Fibroblast of skin of back (primary cell): ENCODE measurements around the gene PHF21B.

Experiments
- DNase-seq: peaks from one replicate; pipeline ENCODE4 v3.0.0-alpha.2; 2013

The PHF21B gene

GRCh38 chr22:44956840-44957767, 52.7 kb downstream of the PHF21B start:
- no peak for DNase-seq

DNA sequence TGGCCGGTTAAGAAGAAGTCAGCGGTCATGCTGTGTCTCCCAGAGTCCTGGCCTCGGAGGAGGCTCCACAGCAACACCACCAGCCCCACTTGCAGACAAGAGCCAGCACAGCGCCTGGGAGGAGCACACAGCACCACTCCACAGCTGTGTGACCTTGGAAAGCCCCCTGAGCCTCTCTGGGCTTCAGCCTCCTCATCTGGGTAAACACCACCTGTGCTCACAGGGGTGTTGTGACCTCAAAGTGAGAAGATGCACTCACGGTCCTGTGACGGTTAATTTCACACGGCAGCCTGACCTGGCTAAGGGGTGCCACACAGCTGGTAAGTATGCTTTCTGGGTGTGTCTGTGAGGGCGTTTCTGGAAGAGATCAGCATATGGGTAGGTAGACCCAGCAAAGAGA, 54.7 kb downstream of the PHF21B start:
- DNase-seq: no peak

DNA sequence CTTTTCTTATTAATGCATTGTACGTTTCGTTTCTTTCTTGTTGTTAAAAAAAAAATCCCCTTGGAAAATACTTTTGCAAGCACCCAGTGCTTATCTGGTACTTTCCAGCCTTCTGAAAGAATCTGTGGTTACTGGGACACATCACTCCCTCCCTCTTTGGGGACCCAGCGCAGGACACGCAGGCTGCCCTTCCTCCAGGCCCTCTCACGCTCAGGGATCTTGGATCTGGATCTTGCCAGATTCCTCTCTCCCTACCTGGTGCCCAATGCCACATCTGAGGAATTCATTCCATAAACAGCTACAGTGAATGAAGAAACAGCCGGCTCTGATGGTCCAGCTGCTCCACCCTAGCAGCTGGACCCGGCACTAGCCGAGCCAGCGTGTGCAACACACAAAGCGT, 55.7 kb downstream of the PHF21B start:
- no peak for DNase-seq

DNA sequence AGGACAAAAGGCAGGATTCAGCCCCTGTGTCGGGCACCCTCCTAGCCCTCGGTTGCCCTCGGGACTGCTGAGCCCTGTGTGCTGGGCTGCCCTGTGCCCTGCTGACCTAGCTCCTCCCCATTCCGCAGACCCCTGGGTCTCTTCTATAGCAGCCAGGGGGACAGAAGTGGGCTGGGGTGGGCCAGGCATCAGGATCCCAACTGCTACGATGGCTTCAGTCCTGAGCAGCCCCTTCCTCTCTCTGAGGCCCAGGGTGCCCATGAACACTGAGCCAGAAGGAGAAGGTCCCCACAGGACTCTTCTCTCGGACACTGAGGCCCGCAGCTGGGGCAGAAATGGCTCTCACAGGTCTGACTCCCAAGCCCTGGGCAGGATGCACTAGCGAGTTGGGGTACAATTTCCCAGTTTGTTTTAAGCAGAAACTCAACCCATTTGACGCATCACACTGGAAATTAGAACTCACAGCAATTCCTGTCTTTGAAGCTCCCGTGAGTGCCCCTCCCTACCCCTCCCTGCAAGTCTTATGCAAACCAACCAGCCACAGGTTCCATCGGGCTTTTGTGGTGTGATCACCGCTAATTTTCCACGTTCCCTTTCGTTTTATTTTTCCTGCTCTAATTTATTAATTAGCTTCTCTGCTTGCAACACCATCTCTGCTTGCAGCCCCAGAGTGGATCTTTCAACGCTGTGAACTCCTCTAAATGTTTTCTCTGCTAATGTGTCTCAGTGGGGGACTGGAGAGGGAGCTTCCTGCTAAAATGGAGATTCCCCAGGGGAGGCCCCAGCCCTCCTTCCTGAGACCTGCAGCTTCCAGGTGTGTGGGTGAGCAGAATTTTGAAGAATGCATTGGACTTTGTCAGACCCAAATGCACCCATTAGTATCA, 56.7 kb downstream of the PHF21B start:
- no peak for DNase-seq

GRCh38 chr22:44951510-44951816, 58.3 kb downstream of the PHF21B start:
- DNase-seq: no peak

DNA sequence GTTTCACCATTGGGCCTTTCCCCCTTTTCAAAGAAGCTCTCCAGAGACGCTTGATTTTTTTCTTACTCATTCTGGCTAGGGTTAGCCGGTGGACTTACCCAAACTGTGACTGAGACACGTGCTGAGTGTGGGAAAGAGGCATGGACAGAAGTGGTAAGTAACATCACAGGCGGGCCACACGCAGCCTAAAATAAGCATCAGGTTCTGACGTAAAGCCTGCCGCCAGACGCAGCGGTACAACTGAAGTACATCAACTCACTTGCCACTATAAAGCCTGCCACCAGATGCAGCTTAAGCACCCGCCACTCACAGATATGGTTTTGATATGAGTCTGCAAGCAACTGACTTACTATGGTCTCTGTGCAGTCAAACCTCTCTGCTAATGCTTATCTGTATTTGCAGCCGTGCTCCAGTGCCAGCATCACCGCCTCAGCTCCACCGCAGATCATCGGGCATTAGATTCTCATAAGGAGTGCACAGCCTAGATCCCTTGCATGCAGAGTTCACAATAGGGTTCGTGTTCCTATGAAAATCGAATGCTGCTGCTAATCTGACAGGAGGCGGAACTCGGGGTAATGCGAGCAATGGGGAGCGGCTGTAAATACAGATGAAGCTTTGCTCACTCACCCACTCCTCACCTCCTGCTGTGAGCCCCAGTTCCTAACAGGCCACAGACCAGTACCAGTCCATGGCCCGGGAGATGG, 58.8 kb downstream of the PHF21B start:
- DNase-seq: no peak

DNA sequence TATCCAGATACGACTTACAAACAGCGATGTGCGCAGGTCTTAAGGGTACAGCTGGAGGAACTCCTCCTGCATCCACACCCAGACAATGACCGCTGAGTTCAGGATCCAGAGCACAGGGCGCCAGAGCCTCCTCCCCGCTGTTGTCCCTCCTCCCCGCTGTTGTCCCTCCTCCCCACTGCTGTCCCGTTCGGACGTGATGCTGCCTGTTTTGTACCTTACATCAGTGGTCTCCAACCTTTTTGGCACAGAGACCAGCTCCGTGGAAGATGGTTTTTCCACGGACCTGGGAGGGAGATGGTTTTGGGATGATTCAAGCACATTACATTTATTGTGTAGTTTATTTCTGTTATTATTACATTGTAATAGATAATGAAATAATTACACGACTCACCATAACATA, 62.0 kb downstream of the PHF21B start:
- no peak for DNase-seq

GRCh38 chr22:44947049-44947448, 62.8 kb downstream of the PHF21B start:
- DNase-seq: no peak

DNA sequence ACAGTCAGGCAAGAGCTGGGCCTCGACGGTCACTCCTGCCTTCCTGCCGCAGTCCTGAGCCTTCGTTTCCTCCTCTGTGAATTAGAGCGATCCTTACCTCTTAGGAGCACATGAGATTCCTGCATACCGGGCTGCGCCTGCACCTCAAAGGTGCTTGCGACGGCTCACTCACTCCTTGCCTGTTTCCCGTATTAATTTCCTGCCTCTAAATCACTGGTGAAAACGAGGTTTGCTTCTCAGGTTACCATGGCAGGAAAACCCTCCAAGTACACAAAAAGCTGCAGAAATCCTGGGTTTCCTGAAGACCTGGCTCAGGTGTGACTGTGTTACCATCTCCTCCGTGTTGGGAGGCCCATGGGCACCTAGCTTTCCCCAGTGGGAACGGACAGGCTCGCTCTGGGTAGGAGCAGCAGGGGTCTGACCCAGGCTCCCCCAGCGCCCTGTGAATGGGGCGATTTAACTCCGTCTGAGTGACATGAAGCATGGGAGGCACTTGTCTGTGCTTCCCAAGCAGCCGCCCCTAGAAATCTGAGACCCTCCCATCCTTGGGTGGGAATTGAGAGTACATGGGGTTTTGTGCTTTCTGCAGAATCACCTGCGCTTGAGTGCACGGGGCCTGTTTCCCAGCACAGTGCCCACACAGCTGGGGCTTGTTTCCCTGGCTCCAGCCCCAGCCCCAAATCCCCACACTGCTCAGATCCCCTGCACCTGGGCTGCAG, 64.8 kb downstream of the PHF21B start:
- DNase-seq: no peak

GRCh38 chr22:44943701-44944324, 66.0 kb downstream of the PHF21B start:
- DNase-seq: no peak

DNA sequence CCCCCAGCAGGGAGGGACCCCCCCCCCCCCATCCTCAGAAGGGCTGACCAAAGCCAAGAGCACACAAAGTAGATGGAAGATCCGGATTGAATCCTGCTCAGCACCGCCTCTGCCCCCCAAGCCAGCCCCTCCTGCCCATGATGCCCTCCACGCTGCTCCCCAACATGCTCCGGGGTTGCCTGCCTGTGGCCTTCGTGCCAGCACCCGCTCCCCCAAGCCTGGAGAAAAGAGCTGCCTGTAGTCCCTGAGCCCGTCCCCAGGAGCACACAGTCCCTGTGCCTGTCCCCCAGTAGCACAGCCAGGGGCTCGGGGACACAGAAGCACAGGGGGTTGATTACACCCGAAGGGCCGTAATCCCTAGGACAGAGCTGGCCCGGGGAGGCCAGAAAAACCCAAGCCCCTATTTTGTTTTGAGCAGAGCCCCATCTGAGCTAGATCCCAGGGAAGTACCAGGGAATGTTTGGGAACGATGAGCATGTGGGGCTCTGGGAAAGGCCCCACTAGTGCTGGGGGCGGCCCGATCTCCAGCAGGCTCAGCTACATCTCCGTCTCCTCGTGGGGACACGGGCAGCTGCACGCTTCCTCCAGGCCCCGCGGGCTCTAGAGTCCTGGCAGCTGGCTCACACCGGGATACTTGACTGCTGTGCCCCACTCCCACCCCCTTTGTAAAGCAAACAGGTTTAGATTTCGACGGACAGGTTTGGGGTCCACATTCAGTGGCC, 66.7 kb downstream of the PHF21B start:
- DNase-seq: no peak

GRCh38 chr22:44942056-44942455, 67.7 kb downstream of the PHF21B start:
- DNase-seq: no peak

GRCh38 chr22:44941207-44941606, 68.6 kb downstream of the PHF21B start:
- DNase-seq: no peak

DNA sequence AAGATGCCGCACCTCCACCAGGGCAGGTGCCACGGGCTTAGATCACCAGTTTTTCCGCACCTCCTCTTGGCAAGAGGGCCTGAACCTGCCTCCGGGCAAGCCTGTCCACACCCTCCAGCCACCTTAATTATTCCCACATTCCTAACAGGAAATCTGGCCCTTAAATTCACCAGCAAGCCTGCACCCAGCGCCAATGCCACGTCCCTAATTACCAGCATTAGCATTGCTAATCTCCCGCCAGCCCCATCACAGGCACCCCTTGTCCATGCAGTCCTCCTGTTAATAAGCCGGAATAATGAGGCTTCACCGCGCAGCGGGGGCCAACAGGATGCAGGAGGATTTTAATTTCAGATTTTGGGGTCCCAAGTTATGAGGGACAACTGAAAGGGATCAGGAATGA, 69.7 kb downstream of the PHF21B start:
- DNase-seq: no peak

DNA sequence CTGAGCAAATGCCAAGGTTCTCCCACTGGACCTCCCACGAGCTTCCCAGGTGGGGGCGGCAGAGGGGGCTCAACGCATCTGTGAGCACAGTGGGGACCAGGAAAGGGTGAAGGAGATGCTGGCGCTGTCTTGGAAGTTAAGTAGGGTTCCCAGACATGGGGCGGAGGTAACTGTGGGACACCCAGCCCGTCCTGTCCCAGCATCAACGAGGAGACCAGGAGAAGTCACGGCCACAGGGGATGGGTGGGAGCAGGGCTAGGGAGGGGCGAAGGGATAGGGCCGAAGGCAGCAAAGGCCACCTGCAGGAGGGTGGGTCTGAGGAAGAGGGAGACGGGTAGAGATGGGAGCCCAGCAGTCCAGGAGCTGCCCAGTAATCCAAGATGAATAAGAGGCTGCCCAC, 70.4 kb downstream of the PHF21B start:
- no peak for DNase-seq

- no peak for DNase-seq
These were observed 70.9 kb downstream of the PHF21B start for GRCh38 chr22:44938886-44939285.

DNA sequence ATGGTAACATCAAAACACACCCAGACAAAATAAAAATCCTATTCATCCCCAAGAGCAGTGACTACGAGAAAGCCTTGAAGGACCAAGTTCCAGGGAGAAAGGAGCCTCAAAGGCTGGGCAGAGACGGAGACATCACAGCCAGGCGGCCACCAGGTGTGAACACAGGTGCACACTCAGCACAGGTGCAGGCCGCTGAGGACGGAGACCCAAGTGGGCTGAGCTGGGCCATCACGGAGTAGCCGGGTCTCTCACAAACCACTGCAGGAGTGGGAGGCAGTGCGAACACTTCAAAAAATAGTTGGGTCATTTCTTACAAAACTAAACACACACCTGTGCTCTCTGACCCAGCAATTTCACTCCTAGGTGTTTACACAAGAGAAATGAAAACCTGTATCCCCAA, 72.6 kb downstream of the PHF21B start:
- no peak for DNase-seq

DNA sequence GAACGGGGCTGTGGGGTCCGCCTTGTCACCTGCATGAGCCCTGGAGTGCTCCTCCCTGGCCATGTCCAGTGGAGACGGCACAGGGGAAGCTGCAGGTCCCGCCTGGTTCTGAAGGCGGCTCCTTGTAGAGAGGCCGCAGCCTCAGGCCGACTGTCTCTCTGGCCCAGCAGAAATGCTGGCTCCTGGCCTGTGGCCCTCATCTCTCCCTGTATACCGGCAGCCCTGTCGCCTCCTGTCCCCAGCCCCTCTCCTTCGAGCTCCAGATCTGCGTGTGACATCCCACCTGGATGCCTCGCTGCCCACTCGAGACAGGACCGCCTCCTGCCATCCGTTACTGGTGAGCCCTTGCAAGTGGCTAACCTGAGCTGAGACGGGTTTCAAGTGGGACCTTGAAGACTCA, 73.6 kb downstream of the PHF21B start:
- DNase-seq: no peak

- no peak for DNase-seq
These were observed 74.1 kb downstream of the PHF21B start for GRCh38 chr22:44935724-44936123.

- DNase-seq: no peak
These were observed 75.4 kb downstream of the PHF21B start for GRCh38 chr22:44934454-44934735.

DNA sequence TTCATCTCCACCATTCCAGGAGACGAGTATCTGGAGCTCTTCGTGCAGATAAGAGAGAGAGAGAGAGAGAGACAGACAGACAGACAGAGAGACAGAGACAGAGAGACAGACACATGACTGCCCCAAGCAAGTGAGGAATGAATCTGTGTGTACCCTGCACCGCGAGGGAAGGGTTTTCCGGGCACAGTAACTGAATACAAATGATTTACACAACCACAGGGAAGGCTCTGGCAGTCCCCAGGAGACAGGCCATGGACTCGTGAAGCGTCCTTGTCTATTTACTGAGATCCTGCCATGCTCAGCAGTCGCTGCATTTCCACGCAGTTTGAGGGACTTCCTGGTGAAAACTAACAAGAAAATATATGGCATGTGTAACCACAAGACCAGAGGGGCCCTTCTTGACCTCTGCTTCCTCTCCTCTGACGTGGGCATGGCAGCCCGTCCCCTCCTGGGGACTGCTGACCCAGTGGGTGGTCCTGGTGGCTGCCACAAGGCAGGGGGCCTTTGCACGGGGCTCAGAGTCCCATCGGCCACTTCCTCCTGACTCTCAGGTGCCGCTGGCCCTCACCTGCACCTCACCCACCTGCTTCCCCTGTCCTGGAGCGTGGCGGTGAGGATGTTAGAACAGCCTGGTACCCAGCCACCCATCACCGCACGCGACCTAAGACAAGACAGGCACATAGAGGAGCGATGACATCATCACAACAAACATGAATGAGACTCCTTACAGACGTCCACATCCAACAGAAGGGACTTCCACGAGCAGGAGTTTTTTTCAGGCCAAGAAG, 75.9 kb downstream of the PHF21B start:
- no peak for DNase-seq
